Cardiac fibroblast (primary cell): ENCODE data around the gene LMTK2.

ENCODE experiments used
- DNase-seq, 2 donors: peaks; one replicate each; pipeline versions ENCODE4 v3.0.0 to v3.0.0-alpha.2; 2010; ENCODE audit warnings: low read depth in 2 of 2
- H3K4me3 ChIP-seq, 2 donors: replicated peaks in 1 of 2; 1 replicate in 1 of 2; 2 replicates in 1 of 2; pipeline ENCODE4 v1.5.1; 2011; ENCODE audit warnings: low read depth in 2 of 2, low read length in 2 of 2, mild to moderate bottlenecking in 2 of 2, moderate library complexity in 1 of 2
- CTCF ChIP-seq: IDR thresholded peaks from one replicate; pipeline ENCODE4 v1.5.1; 2011; ENCODE audit warnings: low read depth, mild to moderate bottlenecking, low read length, inconsistent platforms

Gene LMTK2

GRCh38 chr7:98205162-98205845 is 98.6 kb downstream of the LMTK2 start:
- DNase-seq, result no peak
- no peak overlapping the region for H3K4me3 ChIP-seq
- no peak for TF ChIP-seq CTCF

- TF ChIP-seq CTCF, result no peak
These were observed 100.0 kb downstream of the LMTK2 start for GRCh38 chr7:98206451-98207330.

GRCh38 chr7:98209166-98209920 is 102.7 kb downstream of the LMTK2 start:
- no peak for TF ChIP-seq CTCF
- DNase-seq, result no peak

More at GRCh38 chr7:98206451-98207330, 100.0 kb downstream of the LMTK2 start:
- no peak for DNase-seq
- no peak overlapping the region for H3K4me3 ChIP-seq

GRCh38 chr7:98210513-98211220 is 104.0 kb downstream of the LMTK2 start:
- TF ChIP-seq CTCF, result no peak
- H3K4me3 ChIP-seq, result peak overlapping the region; percentile 32 to 36
- DNase-seq, result peak in 1 of 2 donors; percentile 12

More at GRCh38 chr7:98209166-98209920, 102.7 kb downstream of the LMTK2 start:
- H3K4me3 ChIP-seq, result no peak overlapping the region

- no peak for TF ChIP-seq CTCF
- H3K4me3 ChIP-seq, result peak within 1 kb of the TSS; percentile 36 to 43
- DNase-seq, result no peak
These were observed 104.6 kb downstream of the LMTK2 start, which contains the start of gene BHLHA15 for GRCh38 chr7:98211221-98211675. BHLHA15 (plus strand) TSS chr7:98211439; CDS start chr7:98212310, 871 bp downstream.
